ENCODE measurements around the gene FBXO21.

GRCh38 chr12:117169548-117169947, 20.7 kb downstream of the FBXO21 start:
- TF ChIP-seq CTCF (conservative IDR thresholded peaks at IDR 0.05; ENCODE audit: low read depth, low read length) (no peak), POLR2A (IDR thresholded peaks at IDR 0.05; ENCODE audit: low read depth, low read length) (no peak), MAZ (IDR thresholded peaks at IDR 0.05; ENCODE audit: borderline replicate concordance, low read depth, low read length) (no peak), RFX5 (IDR thresholded peaks at IDR 0.05; ENCODE audit: low read depth, low read length) (no peak), FOS (IDR thresholded peaks at IDR 0.05; ENCODE audit: low read depth, low read length) (no peak)
